ENCODE measurements around the gene NRG3.
"Not testable (repeated sequence)": the region's sequence is repeated elsewhere in the genome, so short reads cannot be mapped to it uniquely, and the experiment has no call there.

NRG3 gene

GRCh38 chr10:82982110-82982608 lies 1107.2 kb downstream of the NRG3 start:
- TF ChIP-seq TOX (CRISPR knock-in tag; IDR thresholded peaks at IDR 0.05; ENCODE audit: borderline replicate concordance) (no peak), ISL1 (CRISPR knock-in tag; IDR thresholded peaks at IDR 0.05) (peak; percentile 69)
- peak; percentile 90 for ATAC-seq

- TF ChIP-seq CSRNP3 (CRISPR knock-in tag; IDR thresholded peaks at IDR 0.05) (no peak), GLIS3 (CRISPR knock-in tag; IDR thresholded peaks at IDR 0.05) (no peak), TCF4 (CRISPR knock-in tag; IDR thresholded peaks at IDR 0.05; ENCODE audit: borderline replicate concordance) (no peak), SNAI2 (CRISPR knock-in tag; IDR thresholded peaks at IDR 0.05) (no peak), PATZ1 (CRISPR knock-in tag; IDR thresholded peaks at IDR 0.05; ENCODE audit: borderline replicate concordance) (no peak), ZFP30 (CRISPR knock-in tag; IDR thresholded peaks at IDR 0.05) (no peak), ESRRG (CRISPR knock-in tag; IDR thresholded peaks at IDR 0.05) (no peak), POU6F1 (CRISPR knock-in tag; IDR thresholded peaks at IDR 0.05; ENCODE audit: borderline replicate concordance, low read depth) (no peak), ZNF70 (CRISPR knock-in tag; IDR thresholded peaks at IDR 0.05) (no peak), CSDC2 (CRISPR knock-in tag; IDR thresholded peaks at IDR 0.05) (no peak), ISL1 (CRISPR knock-in tag; IDR thresholded peaks at IDR 0.05) (no peak), CREB5 (CRISPR knock-in tag; IDR thresholded peaks at IDR 0.05; ENCODE audit: low read depth) (no peak), ZNF8 (CRISPR knock-in tag; IDR thresholded peaks at IDR 0.05) (no peak), RARB (CRISPR knock-in tag; IDR thresholded peaks at IDR 0.05) (no peak), TSHZ2 (CRISPR knock-in tag; IDR thresholded peaks at IDR 0.05) (no peak), TOX (CRISPR knock-in tag; IDR thresholded peaks at IDR 0.05; ENCODE audit: borderline replicate concordance) (no peak), ZNF565 (CRISPR knock-in tag; conservative IDR thresholded peaks at IDR 0.05; ENCODE audit: low read depth) (no peak), BACH2 (CRISPR knock-in tag; IDR thresholded peaks at IDR 0.05; ENCODE audit: borderline replicate concordance) (no peak)
- no peak for ATAC-seq
Measured at GRCh38 chr10:82986216-82986615, 1111.2 kb downstream of the NRG3 start.

- ATAC-seq, result not testable (repeated sequence)
Measured at GRCh38 chr10:83006479-83006878, 1131.5 kb downstream of the NRG3 start.

- no peak for ATAC-seq
- TF ChIP-seq ZC3H10 (CRISPR knock-in tag; IDR thresholded peaks at IDR 0.05) (no peak), GLIS3 (CRISPR knock-in tag; IDR thresholded peaks at IDR 0.05) (no peak), ZFP3 (CRISPR knock-in tag; IDR thresholded peaks at IDR 0.05) (no peak), TSHZ2 (CRISPR knock-in tag; IDR thresholded peaks at IDR 0.05) (no peak), RARB (CRISPR knock-in tag; IDR thresholded peaks at IDR 0.05) (no peak)
Measured at GRCh38 chr10:83007510-83007909, 1132.5 kb downstream of the NRG3 start.
